ENCODE data around the gene RUNX3.

Gene RUNX3

DNA sequence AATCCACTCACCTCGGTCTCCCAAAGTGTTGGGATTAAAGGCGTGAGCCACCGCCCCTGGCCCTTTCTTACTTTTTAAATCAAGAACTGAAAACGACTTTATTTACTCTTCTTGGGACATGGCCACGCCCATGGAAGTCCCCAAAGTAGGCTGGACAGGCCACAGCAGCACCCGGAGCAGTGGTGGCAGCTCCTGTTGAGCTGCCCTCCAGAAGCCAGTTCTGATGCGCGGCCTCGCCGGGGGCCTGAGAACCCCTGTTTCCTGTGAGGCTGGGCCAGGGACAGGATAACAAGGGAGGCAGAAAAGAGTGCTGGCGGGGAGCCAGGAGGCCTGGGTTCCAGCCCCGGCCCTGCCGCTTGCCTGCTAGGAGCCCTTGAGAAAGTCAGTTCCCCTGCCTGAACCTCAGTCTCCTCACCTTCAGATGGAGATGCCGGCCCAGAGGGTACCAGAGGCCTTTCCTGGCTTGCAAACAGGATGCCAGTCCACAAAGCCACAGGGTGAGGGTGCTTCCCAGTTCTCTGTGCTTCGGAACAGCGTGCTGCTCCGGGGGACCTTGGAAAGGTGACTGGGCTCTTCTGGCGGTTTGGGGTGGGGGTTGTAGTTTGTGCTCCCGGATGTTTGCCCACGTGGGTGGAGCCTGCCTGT lies 59.4 kb downstream of the RUNX3 start:
- Histone ChIP-seq H2AFZ (ENCODE audit: low read length) (no peak overlapping the region), H3K9me3 (ENCODE audit: insufficient read depth, low read depth, low read length) (no peaks in the 10 kb centered on the region), H3K36me3 (ENCODE audit: insufficient read depth, low read length) (no peaks in the 10 kb centered on the region), H3F3A (ENCODE audit: low read depth) (no peaks in the 10 kb centered on the region), H3K4me1 (ENCODE audit: insufficient read depth, low read length, poor library complexity, severe bottlenecking) (peaks cover 9% of the 10 kb centered on the region), H3K9ac (ENCODE audit: low read depth, low read length, poor library complexity, severe bottlenecking) (no peak overlapping the region), H3K79me2 (ENCODE audit: insufficient read depth, low read length) (no peaks in the 10 kb centered on the region), H3K27me3 (ENCODE audit: insufficient read depth, low read length, poor library complexity, severe bottlenecking) (no peaks in the 10 kb centered on the region), H4K20me1 (ENCODE audit: insufficient read depth, low read length, poor library complexity, severe bottlenecking) (no peaks in the 10 kb centered on the region), H3K4me2 (ENCODE audit: low read depth, low read length, poor library complexity, severe bottlenecking) (no peak overlapping the region), H3K4me3 (ENCODE audit: low read length, poor library complexity, severe bottlenecking) (no peak overlapping the region), H3K9me2 (replicated peaks; ENCODE audit: low read depth, low read length) (no peaks in the 10 kb centered on the region)
- no peak for TF ChIP-seq EZH2phosphoT487 (IDR thresholded peaks at IDR 0.05; ENCODE audit: borderline replicate concordance)
- TF ChIP-seq, protein P1, sequence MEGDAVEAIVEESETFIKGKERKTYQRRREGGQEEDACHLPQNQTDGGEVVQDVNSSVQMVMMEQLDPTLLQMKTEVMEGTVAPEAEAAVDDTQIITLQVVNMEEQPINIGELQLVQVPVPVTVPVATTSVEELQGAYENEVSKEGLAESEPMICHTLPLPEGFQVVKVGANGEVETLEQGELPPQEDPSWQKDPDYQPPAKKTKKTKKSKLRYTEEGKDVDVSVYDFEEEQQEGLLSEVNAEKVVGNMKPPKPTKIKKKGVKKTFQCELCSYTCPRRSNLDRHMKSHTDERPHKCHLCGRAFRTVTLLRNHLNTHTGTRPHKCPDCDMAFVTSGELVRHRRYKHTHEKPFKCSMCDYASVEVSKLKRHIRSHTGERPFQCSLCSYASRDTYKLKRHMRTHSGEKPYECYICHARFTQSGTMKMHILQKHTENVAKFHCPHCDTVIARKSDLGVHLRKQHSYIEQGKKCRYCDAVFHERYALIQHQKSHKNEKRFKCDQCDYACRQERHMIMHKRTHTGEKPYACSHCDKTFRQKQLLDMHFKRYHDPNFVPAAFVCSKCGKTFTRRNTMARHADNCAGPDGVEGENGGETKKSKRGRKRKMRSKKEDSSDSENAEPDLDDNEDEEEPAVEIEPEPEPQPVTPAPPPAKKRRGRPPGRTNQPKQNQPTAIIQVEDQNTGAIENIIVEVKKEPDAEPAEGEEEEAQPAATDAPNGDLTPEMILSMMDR (conservative IDR thresholded peaks at IDR 0.05; ENCODE audit: low read length): no peak

DNA sequence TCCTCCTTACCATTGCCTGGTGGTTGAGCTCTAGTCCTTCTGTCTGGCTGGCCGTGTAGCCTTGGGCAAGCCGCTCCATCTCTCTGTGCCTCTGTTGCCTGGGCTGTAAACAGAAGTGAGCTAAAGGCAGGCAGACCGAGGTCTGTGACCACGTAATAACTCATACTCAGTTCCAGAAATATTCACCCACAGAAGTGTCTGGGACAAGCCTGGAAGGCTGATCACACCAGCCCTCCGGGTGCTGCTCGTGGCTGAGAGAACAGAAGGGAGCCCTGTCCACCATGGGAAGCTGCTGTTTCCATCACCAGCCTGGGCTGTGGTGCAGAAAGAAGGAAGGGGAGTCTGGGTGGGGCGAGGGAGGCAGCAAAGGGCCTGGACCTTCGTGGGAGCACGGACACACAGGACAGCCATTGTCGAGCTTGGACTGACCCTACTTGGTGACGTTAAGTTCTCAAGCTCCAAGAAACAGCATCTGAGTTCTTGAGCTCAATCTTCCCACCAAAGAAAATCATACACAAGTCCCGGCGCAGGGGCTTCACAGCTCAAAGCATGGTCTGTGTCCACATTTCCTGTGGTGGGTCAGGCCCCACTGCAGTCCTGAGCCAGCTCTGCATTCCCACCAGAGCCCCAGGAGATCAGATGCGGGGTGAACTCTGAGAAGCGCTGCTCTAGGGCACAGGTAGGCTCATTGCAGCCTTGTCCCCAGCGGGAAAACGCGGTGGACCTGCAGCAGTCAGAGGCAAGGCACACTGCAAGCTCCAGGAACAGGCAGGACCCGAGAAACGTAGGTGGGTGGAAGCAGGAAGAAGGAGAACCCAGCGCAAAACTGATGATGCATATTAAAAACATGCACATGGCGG lies 61.8 kb downstream of the RUNX3 start:
- TF ChIP-seq EZH2phosphoT487 (IDR thresholded peaks at IDR 0.05; ENCODE audit: borderline replicate concordance): no peak
- TF ChIP-seq, protein P1 (conservative IDR thresholded peaks at IDR 0.05; ENCODE audit: low read length): no peak
- no peaks in the 10 kb centered on the region for H3K79me2 ChIP-seq (ENCODE audit: insufficient read depth, low read length)
- H3K4me2 ChIP-seq (ENCODE audit: low read depth, low read length, poor library complexity, severe bottlenecking): no peak overlapping the region
- H3K9me2 ChIP-seq (replicated peaks; ENCODE audit: low read depth, low read length): no peaks in the 10 kb centered on the region
- no peaks in the 10 kb centered on the region for H3F3A ChIP-seq (ENCODE audit: low read depth)
- H3K9me3 ChIP-seq (ENCODE audit: insufficient read depth, low read depth, low read length): no peaks in the 10 kb centered on the region
- no peak overlapping the region for H2AFZ ChIP-seq (ENCODE audit: low read length)
- no peak overlapping the region for H3K4me3 ChIP-seq (ENCODE audit: low read length, poor library complexity, severe bottlenecking)
- no peaks in the 10 kb centered on the region for H3K27me3 ChIP-seq (ENCODE audit: insufficient read depth, low read length, poor library complexity, severe bottlenecking)
- H3K9ac ChIP-seq (ENCODE audit: low read depth, low read length, poor library complexity, severe bottlenecking): no peak overlapping the region
- H4K20me1 ChIP-seq (ENCODE audit: insufficient read depth, low read length, poor library complexity, severe bottlenecking): no peaks in the 10 kb centered on the region
- no peaks in the 10 kb centered on the region for H3K36me3 ChIP-seq (ENCODE audit: insufficient read depth, low read length)
- H3K4me1 ChIP-seq (ENCODE audit: insufficient read depth, low read length, poor library complexity, severe bottlenecking): peaks cover 9% of the 10 kb centered on the region

DNA sequence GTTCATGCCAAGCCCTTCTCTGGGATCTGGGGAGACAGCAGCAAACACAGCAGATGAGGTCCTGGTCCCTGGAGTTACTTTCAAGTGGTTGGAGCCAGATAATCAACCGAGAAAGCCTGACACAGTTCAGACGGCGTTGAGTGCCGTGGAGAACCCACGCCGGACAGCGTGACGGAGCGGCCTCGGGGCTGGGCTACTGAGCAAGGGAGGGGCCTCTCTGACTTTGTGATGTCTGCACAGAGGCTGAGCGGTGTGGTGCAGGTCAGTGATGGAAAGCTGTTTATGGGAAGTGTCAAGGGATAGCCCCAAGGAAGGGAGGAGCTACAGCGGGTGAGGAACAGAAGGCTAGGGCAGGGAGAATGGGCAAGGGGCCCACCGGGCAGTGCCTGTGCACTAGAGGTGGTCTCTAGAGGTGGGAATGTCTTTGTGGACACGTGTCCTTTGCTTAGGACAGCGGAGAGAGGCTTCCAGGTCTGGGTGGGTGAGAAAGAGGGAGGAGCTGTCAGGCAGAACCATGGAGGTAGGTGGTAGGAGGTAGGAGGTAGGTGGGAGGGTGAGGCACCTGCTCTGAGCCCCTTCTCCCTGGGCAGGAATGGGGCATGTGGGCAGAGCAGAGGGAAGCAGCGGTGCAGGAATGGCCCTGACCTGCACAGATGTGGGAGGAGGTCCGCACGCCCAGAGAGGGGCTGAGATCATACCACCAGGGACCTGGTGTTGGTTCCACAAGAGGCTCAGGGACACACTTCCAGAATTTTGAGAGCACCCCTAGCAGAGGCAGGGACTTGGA lies 62.8 kb downstream of the RUNX3 start:
- Histone ChIP-seq H3K9me3 (ENCODE audit: insufficient read depth, low read depth, low read length) (no peaks in the 10 kb centered on the region), H3K9ac (ENCODE audit: low read depth, low read length, poor library complexity, severe bottlenecking) (no peak overlapping the region), H3K36me3 (ENCODE audit: insufficient read depth, low read length) (no peaks in the 10 kb centered on the region), H3K4me3 (ENCODE audit: low read length, poor library complexity, severe bottlenecking) (no peak overlapping the region), H3F3A (ENCODE audit: low read depth) (no peaks in the 10 kb centered on the region), H3K4me2 (ENCODE audit: low read depth, low read length, poor library complexity, severe bottlenecking) (no peak overlapping the region), H3K79me2 (ENCODE audit: insufficient read depth, low read length) (no peaks in the 10 kb centered on the region), H4K20me1 (ENCODE audit: insufficient read depth, low read length, poor library complexity, severe bottlenecking) (no peaks in the 10 kb centered on the region), H3K27me3 (ENCODE audit: insufficient read depth, low read length, poor library complexity, severe bottlenecking) (no peaks in the 10 kb centered on the region), H2AFZ (ENCODE audit: low read length) (no peak overlapping the region), H3K4me1 (ENCODE audit: insufficient read depth, low read length, poor library complexity, severe bottlenecking) (peaks cover 9% of the 10 kb centered on the region), H3K9me2 (replicated peaks; ENCODE audit: low read depth, low read length) (no peaks in the 10 kb centered on the region)
- no peak for TF ChIP-seq EZH2phosphoT487 (IDR thresholded peaks at IDR 0.05; ENCODE audit: borderline replicate concordance)
- TF ChIP-seq, protein P1 (conservative IDR thresholded peaks at IDR 0.05; ENCODE audit: low read length): no peak
